ENCODE measurements around the gene ATP1A3. TPM values are rescaled to one million over a fixed set of nuclear protein-coding genes. Genes with fewer than 3 reads are reported as not detected.
A peak's percentile ranks its signal among the peaks of the same experiment; 100 is the strongest.

ATP1A3 gene
- total RNA-seq, 1 experiment from 2014 or later = 8.5 TPM

- H3K4me3 ChIP-seq (ENCODE audit: low read depth, low read length, poor library complexity, severe bottlenecking) = no peak overlapping the region
- no peaks in the 10 kb centered on the region for H3K27me3 ChIP-seq (replicated peaks; ENCODE audit: insufficient read depth, low read depth, low read length, poor library complexity)
- peaks cover 14% of the 10 kb centered on the region for H3K4me1 ChIP-seq (ENCODE audit: insufficient read depth, low read length, poor library complexity, severe bottlenecking)
- DNase-seq (ENCODE audit: low spot score) = peak; percentile 37
- H3K27ac ChIP-seq (ENCODE audit: low read depth, low read length, poor library complexity, severe bottlenecking) = peak overlapping the region; percentile 81
- CTCF ChIA-PET = interaction anchor here (1.3 kb wide), 1 partner anchor 18 kb away, joined by 3 read pairs; no protein-coding TSS in a partner anchor
- TF ChIP-seq CTCF (conservative IDR thresholded peaks at IDR 0.05; ENCODE audit: low read depth, low read length) (no peak), EZH2 (IDR thresholded peaks at IDR 0.05; ENCODE audit: borderline replicate concordance, low read depth, low read length, poor library complexity, severe bottlenecking) (no peak)
- BruUV-seq (replicated peaks) = no TSS peak
- intact Hi-C loops (cut with micrococcal nuclease; ENCODE audit: unreplicated experiment) = no loop called here
- POLR2A ChIA-PET (ENCODE audit: low non-redundant PET) = interaction anchor here (0.6 kb wide), 1 partner anchor 240 kb away, joined by 3 read pairs; no protein-coding TSS in a partner anchor
- no peaks in the 10 kb centered on the region for H3K9me3 ChIP-seq (ENCODE audit: low read depth, low read length, poor library complexity, severe bottlenecking)
- no peaks in the 10 kb centered on the region for H3K36me3 ChIP-seq (ENCODE audit: insufficient read depth, low read length, poor library complexity, severe bottlenecking)
These were observed 16.5 kb upstream of the ATP1A3 start for GRCh38 chr19:42010245-42011126.

- ChIA-PET CTCF (no interaction called here), POLR2A (ENCODE audit: low non-redundant PET) (no interaction called here)
- intact Hi-C loops (cut with micrococcal nuclease; ENCODE audit: unreplicated experiment) = no loop called here
- Histone ChIP-seq H3K4me3 (ENCODE audit: low read depth, low read length, poor library complexity, severe bottlenecking) (no peak overlapping the region), H3K36me3 (ENCODE audit: insufficient read depth, low read length, poor library complexity, severe bottlenecking) (no peaks in the 10 kb centered on the region), H3K9me3 (ENCODE audit: low read depth, low read length, poor library complexity, severe bottlenecking) (no peaks in the 10 kb centered on the region), H3K4me1 (ENCODE audit: insufficient read depth, low read length, poor library complexity, severe bottlenecking) (peaks cover 14% of the 10 kb centered on the region), H3K27ac (ENCODE audit: low read depth, low read length, poor library complexity, severe bottlenecking) (no peak overlapping the region), H3K27me3 (replicated peaks; ENCODE audit: insufficient read depth, low read depth, low read length, poor library complexity) (no peaks in the 10 kb centered on the region)
- no TSS peak for BruUV-seq (replicated peaks)
- TF ChIP-seq CTCF (conservative IDR thresholded peaks at IDR 0.05; ENCODE audit: low read depth, low read length) (no peak), EZH2 (IDR thresholded peaks at IDR 0.05; ENCODE audit: borderline replicate concordance, low read depth, low read length, poor library complexity, severe bottlenecking) (no peak)
- DNase-seq (ENCODE audit: low spot score) = no peak
These were observed 12.5 kb upstream of the ATP1A3 start for GRCh38 chr19:42006569-42006968.

- Histone ChIP-seq H3K36me3 (ENCODE audit: insufficient read depth, low read length, poor library complexity, severe bottlenecking) (no peaks in the 10 kb centered on the region), H3K27me3 (replicated peaks; ENCODE audit: insufficient read depth, low read depth, low read length, poor library complexity) (peaks cover 5% of the 10 kb centered on the region), H3K4me3 (ENCODE audit: low read depth, low read length, poor library complexity, severe bottlenecking) (no peak overlapping the region), H3K9me3 (ENCODE audit: low read depth, low read length, poor library complexity, severe bottlenecking) (no peaks in the 10 kb centered on the region), H3K4me1 (ENCODE audit: insufficient read depth, low read length, poor library complexity, severe bottlenecking) (peaks cover 8% of the 10 kb centered on the region), H3K27ac (ENCODE audit: low read depth, low read length, poor library complexity, severe bottlenecking) (no peak overlapping the region)
- DNase-seq (ENCODE audit: low spot score) = no peak
- TF ChIP-seq EZH2 (IDR thresholded peaks at IDR 0.05; ENCODE audit: borderline replicate concordance, low read depth, low read length, poor library complexity, severe bottlenecking) (no peak), CTCF (conservative IDR thresholded peaks at IDR 0.05; ENCODE audit: low read depth, low read length) (no peak)
- intact Hi-C loops (cut with micrococcal nuclease; ENCODE audit: unreplicated experiment) = no loop called here
- ChIA-PET CTCF (no interaction called here), POLR2A (ENCODE audit: low non-redundant PET) (no interaction called here)
- no TSS peak for BruUV-seq (replicated peaks)
These were observed 11.5 kb upstream of the ATP1A3 start for GRCh38 chr19:42005504-42005903.
